KOPT-K1 (cell line): ENCODE data around the gene TUBB4A.

ENCODE experiments used
- H3K27ac ChIP-seq: fragments of 200-600 bp; sonication (generic); 2 replicates; pipeline ENCODE4 v1.5.1; 2016; ENCODE audit warnings: antibody characterized with exemption, mild to moderate bottlenecking, low read depth, low read length; ENCODE audit not compliant: poor library complexity, severe bottlenecking
- H3K36me3 ChIP-seq: fragments of 200-600 bp; sonication (generic); 2 replicates; pipeline ENCODE4 v1.5.1; 2017; ENCODE audit warnings: antibody characterized with exemption, mild to moderate bottlenecking, low read length, moderate library complexity; ENCODE audit not compliant: insufficient read depth
- H3K9me3 ChIP-seq: fragments of 200-600 bp; sonication (generic); 2 replicates; pipeline ENCODE4 v1.5.1; 2017; ENCODE audit warnings: antibody characterized with exemption, low read length, mild to moderate bottlenecking; ENCODE audit not compliant: insufficient read depth, poor library complexity, severe bottlenecking

TUBB4A gene

GRCh38 chr19:6472713-6473112, 29.4 kb downstream of the TUBB4A start:
- peaks cover 4% of the 10 kb centered on the region for H3K9me3 ChIP-seq
- peaks cover 76% of the 10 kb centered on the region for H3K36me3 ChIP-seq
- H3K27ac ChIP-seq, result no peak overlapping the region

GRCh38 chr19:6471076-6471475, 31.0 kb downstream of the TUBB4A start:
- H3K9me3 ChIP-seq, result no peaks in the 10 kb centered on the region
- H3K36me3 ChIP-seq, result peaks cover 70% of the 10 kb centered on the region

GRCh38 chr19:6470173-6470572, 31.9 kb downstream of the TUBB4A start:
- Histone ChIP-seq H3K36me3 (peaks cover 61% of the 10 kb centered on the region), H3K27ac (no peak overlapping the region), H3K9me3 (no peaks in the 10 kb centered on the region)

More at GRCh38 chr19:6471076-6471475, 31.0 kb downstream of the TUBB4A start:
- H3K27ac ChIP-seq, result no peak overlapping the region

- Histone ChIP-seq H3K27ac (no peak overlapping the region), H3K36me3 (peaks cover 45% of the 10 kb centered on the region), H3K9me3 (no peaks in the 10 kb centered on the region)
Observed at GRCh38 chr19:6467384-6467783, 34.7 kb downstream of the TUBB4A start.

- Histone ChIP-seq H3K9me3 (no peaks in the 10 kb centered on the region), H3K27ac (no peak overlapping the region), H3K36me3 (peaks cover 42% of the 10 kb centered on the region)
Observed at GRCh38 chr19:6466526-6467248, 35.4 kb downstream of the TUBB4A start.

GRCh38 chr19:6465663-6466062, 36.4 kb downstream of the TUBB4A start:
- no peaks in the 10 kb centered on the region for H3K9me3 ChIP-seq
- H3K27ac ChIP-seq, result no peak overlapping the region
- H3K36me3 ChIP-seq, result peaks cover 34% of the 10 kb centered on the region; the same call in 1 of the 2 replicates

GRCh38 chr19:6465006-6465405, 37.1 kb downstream of the TUBB4A start:
- H3K27ac ChIP-seq, result no peak overlapping the region
- H3K9me3 ChIP-seq, result no peaks in the 10 kb centered on the region
- H3K36me3 ChIP-seq, result peaks cover 29% of the 10 kb centered on the region; the same call in 1 of the 2 replicates

- Histone ChIP-seq H3K9me3 (no peaks in the 10 kb centered on the region), H3K36me3 (peaks cover 22% of the 10 kb centered on the region; the same call in 1 of the 2 replicates), H3K27ac (no peak within 1 kb of the TSS)
Observed at GRCh38 chr19:6464070-6464873, 37.8 kb downstream of the TUBB4A start, which contains the start of gene CRB3. TSS of gene CRB3 (plus strand) at chr19:6464271. CDS start at chr19:6464702, 431 bp downstream.

GRCh38 chr19:6460099-6460884, 41.8 kb downstream of the TUBB4A start:
- Histone ChIP-seq H3K27ac (peak overlapping the region; percentile 76), H3K36me3 (peaks cover 10% of the 10 kb centered on the region; the same call in 1 of the 2 replicates), H3K9me3 (no peaks in the 10 kb centered on the region)

GRCh38 chr19:6459262-6460098, 42.6 kb downstream of the TUBB4A start, which contains the start of gene SLC25A23:
TSS of gene SLC25A23 (minus strand) at chr19:6459792. CDS start at chr19:6459628, 164 bp downstream.
- Histone ChIP-seq H3K36me3 (peaks cover 18% of the 10 kb centered on the region), H3K9me3 (peaks cover 6% of the 10 kb centered on the region), H3K27ac (peak within 1 kb of the TSS; percentile 76)

GRCh38 chr19:6458695-6459261, 43.3 kb downstream of the TUBB4A start:
- Histone ChIP-seq H3K27ac (peak overlapping the region; percentile 76), H3K36me3 (peaks cover 25% of the 10 kb centered on the region), H3K9me3 (peaks cover 13% of the 10 kb centered on the region)

- Histone ChIP-seq H3K36me3 (peaks cover 30% of the 10 kb centered on the region), H3K9me3 (peaks cover 15% of the 10 kb centered on the region), H3K27ac (peak overlapping the region; percentile 76)
Observed at GRCh38 chr19:6457958-6458694, 44.0 kb downstream of the TUBB4A start.

GRCh38 chr19:6455924-6456323, 46.2 kb downstream of the TUBB4A start:
- H3K27ac ChIP-seq, result no peak overlapping the region
- peaks cover 15% of the 10 kb centered on the region for H3K9me3 ChIP-seq
- H3K36me3 ChIP-seq, result peaks cover 37% of the 10 kb centered on the region
